Activated CD4-positive, alpha-beta T cell treated with anti-CD3 and anti-CD28 coated beads, Interleukin-2, amount 50 U/mL, for 24 hours (primary cell): Measurements from ENCODE around the gene CIDEB.

Experiments
- DNase-seq, 2 donors: peaks; one replicate each; pipeline ENCODE4 v3.0.0-alpha.2; 2020; ENCODE audit warnings: low read depth in 1 of 2, low spot score in 1 of 2

CIDEB gene

GRCh38 chr14:24255438-24255837 lies 52.3 kb downstream of the CIDEB start:
- no peak for DNase-seq
